Ramos (cell line): Measurements from ENCODE around the gene GRAPL.
"Not testable (repeated sequence)": the region's sequence is repeated elsewhere in the genome, so short reads cannot be mapped to it uniquely, and the experiment has no call there.

ENCODE experiments used
- in situ Hi-C: fragments of 300-500 bp; cut with MboI; formaldehyde crosslinking; loops from one replicate; pipeline ENCODE4 v1.14.3; 2022; ENCODE audit warnings: low sequenced_read_pairs; ENCODE audit not compliant: unreplicated experiment

GRAPL gene

GRCh38 chr17:19127148-19127980 is at the start of gene GRAPL:
Gene GRAPL (plus strand): TSS chr17:19127589. CDS start chr17:19127620, 31 bp downstream.
- in situ Hi-C loops = not testable (repeated sequence)

GRCh38 chr17:19088804-19089685 is 38.3 kb upstream of the GRAPL start:
- in situ Hi-C loops = not testable (repeated sequence)

- in situ Hi-C loops = not testable (repeated sequence)
Observed at GRCh38 chr17:19090058-19090772, 37.2 kb upstream of the GRAPL start.

- in situ Hi-C loops = not testable (repeated sequence)
Observed at GRCh38 chr17:19092737-19093683, 34.4 kb upstream of the GRAPL start.

GRCh38 chr17:19093684-19094438 is 33.5 kb upstream of the GRAPL start:
- in situ Hi-C loops = not testable (repeated sequence)

- in situ Hi-C loops = not testable (repeated sequence)
Observed at GRCh38 chr17:19108517-19108916, 18.9 kb upstream of the GRAPL start.

- in situ Hi-C loops = not testable (repeated sequence)
Observed at GRCh38 chr17:19110189-19111097, 16.9 kb upstream of the GRAPL start.

GRCh38 chr17:19111111-19111711 is 16.2 kb upstream of the GRAPL start:
- in situ Hi-C loops = not testable (repeated sequence)

GRCh38 chr17:19111801-19112458 is 15.5 kb upstream of the GRAPL start:
- in situ Hi-C loops = not testable (repeated sequence)

GRCh38 chr17:19112459-19112826 is 14.9 kb upstream of the GRAPL start:
- in situ Hi-C loops = not testable (repeated sequence)

GRCh38 chr17:19118695-19119094 is 8.7 kb upstream of the GRAPL start:
- in situ Hi-C loops = not testable (repeated sequence)

GRCh38 chr17:19125289-19125688 is 2.1 kb upstream of the GRAPL start:
- in situ Hi-C loops = not testable (repeated sequence)

- in situ Hi-C loops = not testable (repeated sequence)
Observed at GRCh38 chr17:19129500-19129899, 2.1 kb downstream of the GRAPL start.

- in situ Hi-C loops = not testable (repeated sequence)
Observed at GRCh38 chr17:19131108-19131507, 3.7 kb downstream of the GRAPL start.

- in situ Hi-C loops = not testable (repeated sequence)
Observed at GRCh38 chr17:19131772-19132171, 4.4 kb downstream of the GRAPL start.

- in situ Hi-C loops = not testable (repeated sequence)
Observed at GRCh38 chr17:19133793-19134192, 6.4 kb downstream of the GRAPL start.

- in situ Hi-C loops = not testable (repeated sequence)
Observed at GRCh38 chr17:19135391-19135790, 8.0 kb downstream of the GRAPL start.
